ENCODE data around the gene CHAC1. TPM values are rescaled to one million over a fixed set of nuclear protein-coding genes. Genes with fewer than 3 reads are reported as not detected.
"Not testable (repeated sequence)": the region's sequence is repeated elsewhere in the genome, so short reads cannot be mapped to it uniquely, and the experiment has no call there.

The CHAC1 gene
- total RNA-seq, 1 donor from 2014 or later: 24.7 TPM

DNA sequence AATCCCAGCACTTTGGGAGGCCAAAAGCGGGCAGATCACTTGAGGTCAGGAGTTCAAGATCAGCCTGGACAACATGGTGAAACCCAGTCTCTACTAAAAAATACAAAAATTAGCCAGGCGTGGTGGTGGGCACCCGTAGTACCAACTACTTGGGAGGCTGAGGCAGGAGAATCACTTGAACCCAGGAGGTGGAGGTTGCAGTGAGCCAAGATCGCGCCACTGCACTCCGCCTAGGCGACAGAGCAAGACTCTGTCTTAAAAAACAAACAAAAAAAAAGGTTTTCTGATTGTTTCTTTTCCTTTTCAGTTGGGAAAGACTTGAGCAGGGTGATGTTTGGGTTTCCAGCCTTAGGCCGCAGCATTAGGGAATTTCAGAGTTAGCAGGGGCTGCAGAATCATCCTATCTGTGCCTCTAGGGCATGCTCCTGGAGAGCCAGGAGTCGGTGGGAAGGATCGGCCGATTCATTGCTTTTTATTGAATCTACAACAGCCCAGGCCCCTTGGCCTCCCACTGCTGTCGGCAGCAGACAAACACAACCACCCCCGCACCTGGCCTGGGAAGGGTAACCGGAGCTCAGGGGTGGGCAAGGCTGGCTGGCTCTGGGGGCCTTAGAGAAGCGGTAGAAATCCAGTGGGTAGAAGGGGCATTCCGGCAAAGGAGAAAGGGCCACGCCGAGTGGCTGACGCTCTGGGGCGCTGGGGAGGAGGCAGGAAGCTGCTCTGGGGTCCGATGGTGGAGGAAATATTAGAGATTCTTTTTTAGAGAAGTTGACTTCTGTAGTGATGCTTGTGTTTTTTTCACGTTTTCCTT lies 6.3 kb downstream of the CHAC1 start:
- FAIRE-seq: no peak
- no peak overlapping the region for H3K4me3 ChIP-seq (ENCODE audit: low read depth, low read length)
- H3K27me3 ChIP-seq (ENCODE audit: control insufficient read depth, insufficient read depth, low read length): peaks cover 2% of the 10 kb centered on the region
- no peak for DNase-seq (ENCODE audit: low read depth)
- TF ChIP-seq, protein P1, sequence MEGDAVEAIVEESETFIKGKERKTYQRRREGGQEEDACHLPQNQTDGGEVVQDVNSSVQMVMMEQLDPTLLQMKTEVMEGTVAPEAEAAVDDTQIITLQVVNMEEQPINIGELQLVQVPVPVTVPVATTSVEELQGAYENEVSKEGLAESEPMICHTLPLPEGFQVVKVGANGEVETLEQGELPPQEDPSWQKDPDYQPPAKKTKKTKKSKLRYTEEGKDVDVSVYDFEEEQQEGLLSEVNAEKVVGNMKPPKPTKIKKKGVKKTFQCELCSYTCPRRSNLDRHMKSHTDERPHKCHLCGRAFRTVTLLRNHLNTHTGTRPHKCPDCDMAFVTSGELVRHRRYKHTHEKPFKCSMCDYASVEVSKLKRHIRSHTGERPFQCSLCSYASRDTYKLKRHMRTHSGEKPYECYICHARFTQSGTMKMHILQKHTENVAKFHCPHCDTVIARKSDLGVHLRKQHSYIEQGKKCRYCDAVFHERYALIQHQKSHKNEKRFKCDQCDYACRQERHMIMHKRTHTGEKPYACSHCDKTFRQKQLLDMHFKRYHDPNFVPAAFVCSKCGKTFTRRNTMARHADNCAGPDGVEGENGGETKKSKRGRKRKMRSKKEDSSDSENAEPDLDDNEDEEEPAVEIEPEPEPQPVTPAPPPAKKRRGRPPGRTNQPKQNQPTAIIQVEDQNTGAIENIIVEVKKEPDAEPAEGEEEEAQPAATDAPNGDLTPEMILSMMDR (IDR thresholded peaks at IDR 0.05; ENCODE audit: insufficient read depth, low read length, severe bottlenecking): no peak
- peaks cover 19% of the 10 kb centered on the region for H3K36me3 ChIP-seq (ENCODE audit: control insufficient read depth, insufficient read depth, low read length)

DNA sequence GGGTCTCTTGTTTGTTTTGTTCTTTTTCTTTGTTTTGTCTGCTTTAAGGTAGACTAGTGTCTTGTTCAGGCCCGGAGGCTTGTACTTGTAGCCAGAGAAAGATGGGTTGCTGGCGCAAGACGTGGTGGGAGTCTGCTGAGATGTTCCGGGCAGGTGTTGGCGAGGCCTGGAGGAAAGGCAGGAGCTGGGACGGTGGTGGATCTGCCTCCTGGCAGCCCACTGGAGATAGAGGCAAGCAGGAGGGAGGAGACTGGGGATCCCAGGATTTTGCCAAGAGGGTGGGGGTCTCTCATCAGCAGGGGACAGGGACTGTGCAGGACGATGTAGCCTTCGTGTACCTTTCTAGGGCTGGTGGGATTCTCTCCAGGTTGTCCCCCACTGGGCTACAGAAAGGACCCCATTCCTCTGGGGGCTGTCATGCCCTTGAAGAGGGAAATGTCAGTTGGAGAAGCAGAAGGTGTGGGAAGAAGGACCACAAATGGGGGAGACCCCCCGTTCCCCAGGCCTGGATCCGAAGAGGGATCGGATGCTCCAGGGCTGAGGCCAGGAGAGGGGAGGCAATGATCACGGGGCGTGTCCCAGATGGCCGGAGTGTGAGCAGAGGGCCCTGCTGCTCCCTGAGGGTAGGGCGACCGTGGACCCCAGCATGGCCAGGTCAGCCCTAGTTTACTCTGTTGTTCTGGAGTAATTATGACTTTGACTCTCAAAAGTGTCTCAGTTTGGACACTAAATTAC lies 7.0 kb downstream of the CHAC1 start:
- no peak for FAIRE-seq
- TF ChIP-seq, protein P1 (IDR thresholded peaks at IDR 0.05; ENCODE audit: insufficient read depth, low read length, severe bottlenecking): no peak

DNA sequence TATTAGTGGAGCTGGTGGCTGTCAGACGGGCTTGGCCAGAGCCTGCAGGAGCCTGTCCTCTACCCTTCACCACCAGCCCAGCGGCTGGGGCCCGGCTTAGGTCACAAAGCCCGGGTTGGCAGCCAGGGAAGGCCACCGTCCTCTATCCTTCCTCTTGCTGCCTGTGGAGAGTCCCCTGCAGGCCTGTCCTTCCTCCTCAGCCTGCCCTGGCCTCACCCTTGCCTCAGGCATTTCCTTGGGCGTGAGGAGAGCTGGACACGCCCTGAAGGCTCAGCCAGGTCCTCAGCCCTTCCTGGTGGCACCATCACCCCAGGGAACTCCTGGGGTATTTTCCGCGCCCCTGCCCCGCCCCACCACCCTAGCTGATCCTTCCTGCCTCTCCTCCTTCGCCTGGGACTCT lies 7.7 kb downstream of the CHAC1 start:
- Histone ChIP-seq H3K27me3 (ENCODE audit: control insufficient read depth, insufficient read depth, low read length) (peaks cover 2% of the 10 kb centered on the region), H3K36me3 (ENCODE audit: control insufficient read depth, insufficient read depth, low read length) (peaks cover 6% of the 10 kb centered on the region), H3K4me3 (ENCODE audit: low read depth, low read length) (no peak overlapping the region)
- DNase-seq (ENCODE audit: low read depth) (no peak), FAIRE-seq (no peak)
- TF ChIP-seq, protein P1 (IDR thresholded peaks at IDR 0.05; ENCODE audit: insufficient read depth, low read length, severe bottlenecking): no peak

More for the DNA sequence above, 7.0 kb downstream of the CHAC1 start:
- no peak overlapping the region for H3K4me3 ChIP-seq (ENCODE audit: low read depth, low read length)
- peaks cover 2% of the 10 kb centered on the region for H3K27me3 ChIP-seq (ENCODE audit: control insufficient read depth, insufficient read depth, low read length)
- no peak for DNase-seq (ENCODE audit: low read depth)
- peaks cover 12% of the 10 kb centered on the region for H3K36me3 ChIP-seq (ENCODE audit: control insufficient read depth, insufficient read depth, low read length)

DNA sequence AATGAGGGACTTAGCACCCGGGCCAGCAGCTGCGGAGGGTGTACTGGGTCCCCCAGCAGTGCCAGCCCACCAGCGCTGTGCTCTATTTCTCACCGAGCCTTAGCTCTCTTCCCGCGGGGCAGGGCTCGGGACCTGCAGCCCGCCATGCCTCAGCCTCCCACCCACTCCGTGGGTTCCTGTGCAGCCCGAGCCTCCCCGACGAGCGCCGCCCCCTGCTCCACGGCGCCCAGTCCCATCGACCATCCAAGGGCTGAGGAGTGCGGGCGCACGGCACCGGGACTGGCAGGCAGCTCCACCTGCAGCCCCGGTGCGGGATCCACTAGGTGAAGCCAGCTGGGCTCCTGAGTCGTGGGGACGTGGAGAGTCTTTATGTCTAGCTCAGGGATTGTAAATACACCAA lies 8.5 kb downstream of the CHAC1 start:
- not testable (repeated sequence) for FAIRE-seq

DNA sequence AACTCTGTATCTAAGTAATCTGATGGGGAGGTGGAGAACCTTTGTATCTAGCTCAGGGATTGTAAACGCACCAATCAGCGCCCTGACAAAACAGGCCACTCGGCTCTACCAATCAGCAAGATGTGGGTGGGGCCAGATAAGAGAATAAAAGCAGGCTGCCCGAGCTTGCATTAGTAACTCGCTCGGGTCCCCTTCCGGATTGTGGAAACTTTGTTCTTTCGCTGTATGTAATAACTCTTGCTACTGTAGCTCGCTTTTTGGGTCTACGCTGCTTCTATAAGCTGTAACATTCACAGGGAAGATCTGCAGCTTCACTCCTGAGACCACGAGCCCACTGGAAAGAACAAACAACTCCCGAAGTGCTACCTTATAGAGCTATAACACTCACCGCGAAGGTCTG lies 9.0 kb downstream of the CHAC1 start:
- DNase-seq (ENCODE audit: low read depth); H3K27me3 ChIP-seq (ENCODE audit: control insufficient read depth, insufficient read depth, low read length); H3K36me3 ChIP-seq (ENCODE audit: control insufficient read depth, insufficient read depth, low read length); H3K4me3 ChIP-seq (ENCODE audit: low read depth, low read length); FAIRE-seq: not testable (repeated sequence)

More for the DNA sequence above, 8.5 kb downstream of the CHAC1 start:
- not testable (repeated sequence) for H3K36me3 ChIP-seq (ENCODE audit: control insufficient read depth, insufficient read depth, low read length); H3K4me3 ChIP-seq (ENCODE audit: low read depth, low read length); H3K27me3 ChIP-seq (ENCODE audit: control insufficient read depth, insufficient read depth, low read length); DNase-seq (ENCODE audit: low read depth)

DNA sequence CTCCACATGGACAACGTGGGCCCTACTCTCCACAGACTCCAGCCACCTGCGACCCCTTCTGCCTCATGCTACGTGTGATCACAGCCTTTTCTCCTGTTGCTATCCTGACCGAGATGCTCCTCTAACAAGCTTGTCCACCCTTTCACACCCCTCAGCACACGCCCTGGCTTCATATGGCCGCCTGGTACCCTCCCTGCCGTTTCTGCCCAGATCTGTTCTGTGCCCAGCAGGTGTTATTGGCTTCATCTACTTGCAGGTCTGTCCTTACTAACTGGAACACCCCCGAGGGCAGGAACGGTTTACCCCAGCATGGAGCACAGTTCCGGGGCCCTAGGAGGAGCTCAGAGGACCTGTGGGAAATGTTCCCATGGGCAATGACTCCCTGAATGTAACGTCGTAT lies 9.9 kb downstream of the CHAC1 start:
- FAIRE-seq (peak; percentile 13), DNase-seq (ENCODE audit: low read depth) (no peak)
- peaks cover 2% of the 10 kb centered on the region for H3K27me3 ChIP-seq (ENCODE audit: control insufficient read depth, insufficient read depth, low read length)
- H3K4me3 ChIP-seq (ENCODE audit: low read depth, low read length): no peak overlapping the region
- no peaks in the 10 kb centered on the region for H3K36me3 ChIP-seq (ENCODE audit: control insufficient read depth, insufficient read depth, low read length)
- TF ChIP-seq, protein P1 (IDR thresholded peaks at IDR 0.05; ENCODE audit: insufficient read depth, low read length, severe bottlenecking): no peak
